Skeletal muscle cell (primary cell): Measurements from ENCODE around the gene PRDM7.

ENCODE experiments used
- DNase-seq: peaks from one replicate; pipeline ENCODE4 v3.0.0-alpha.2; 2010; ENCODE audit warnings: low read depth
- H3K4me3 ChIP-seq: 2 replicates; pipeline ENCODE4 v1.5.1; 2011; ENCODE audit warnings: low read depth, mild to moderate bottlenecking, control low read depth, low read length, moderate library complexity

The PRDM7 gene

GRCh38 chr16:90041896-90042473, 35.1 kb downstream of the PRDM7 start:
- H3K4me3 ChIP-seq, result no peak overlapping the region
- DNase-seq, result no peak

GRCh38 chr16:90040152-90041023, 36.7 kb downstream of the PRDM7 start:
- no peak for DNase-seq
- no peak overlapping the region for H3K4me3 ChIP-seq

GRCh38 chr16:90037276-90037675, 39.9 kb downstream of the PRDM7 start:
- DNase-seq, result no peak
- H3K4me3 ChIP-seq, result no peak overlapping the region

- H3K4me3 ChIP-seq, result no peak overlapping the region
- no peak for DNase-seq
Measured at GRCh38 chr16:90035902-90036301, 41.2 kb downstream of the PRDM7 start.

GRCh38 chr16:90034504-90034903, 42.6 kb downstream of the PRDM7 start:
- no peak overlapping the region for H3K4me3 ChIP-seq
- no peak for DNase-seq

GRCh38 chr16:90033387-90033786, 43.7 kb downstream of the PRDM7 start:
- H3K4me3 ChIP-seq, result no peak overlapping the region
- DNase-seq, result no peak

- no peak overlapping the region for H3K4me3 ChIP-seq
- no peak for DNase-seq
Measured at GRCh38 chr16:90032674-90033331, 44.3 kb downstream of the PRDM7 start.

GRCh38 chr16:90031931-90032673, 45.0 kb downstream of the PRDM7 start:
- no peak overlapping the region for H3K4me3 ChIP-seq
- DNase-seq, result no peak

GRCh38 chr16:90031186-90031930, 45.8 kb downstream of the PRDM7 start:
- no peak for DNase-seq
- no peak overlapping the region for H3K4me3 ChIP-seq

GRCh38 chr16:90028985-90029384, 48.1 kb downstream of the PRDM7 start:
- no peak overlapping the region for H3K4me3 ChIP-seq
- no peak for DNase-seq

GRCh38 chr16:90027611-90028010, 49.5 kb downstream of the PRDM7 start:
- H3K4me3 ChIP-seq, result no peak overlapping the region
- DNase-seq, result no peak

GRCh38 chr16:90026135-90026534, 51.0 kb downstream of the PRDM7 start:
- H3K4me3 ChIP-seq, result no peak overlapping the region
- no peak for DNase-seq

GRCh38 chr16:90023078-90023447, 54.1 kb downstream of the PRDM7 start:
- no peak for DNase-seq
- H3K4me3 ChIP-seq, result peak overlapping the region; percentile 81

GRCh38 chr16:90022209-90023077, 54.7 kb downstream of the PRDM7 start:
- peak overlapping the region; percentile 81 for H3K4me3 ChIP-seq
- DNase-seq, result no peak

- no peak overlapping the region for H3K4me3 ChIP-seq
Measured at GRCh38 chr16:90020838-90021382, 56.2 kb downstream of the PRDM7 start.

GRCh38 chr16:90020260-90020837, 56.8 kb downstream of the PRDM7 start:
- peak overlapping the region; percentile 58 for H3K4me3 ChIP-seq
- no peak for DNase-seq

More at GRCh38 chr16:90020838-90021382, 56.2 kb downstream of the PRDM7 start:
- DNase-seq, result peak; percentile 41

- DNase-seq, result peak; percentile 51
- H3K4me3 ChIP-seq, result peak overlapping the region; percentile 58
Measured at GRCh38 chr16:90019543-90020259, 57.4 kb downstream of the PRDM7 start.
